Measurements from ENCODE around the gene PDSS2.
"Not testable (repeated sequence)": the region's sequence is repeated elsewhere in the genome, so short reads cannot be mapped to it uniquely, and the experiment has no call there.

PDSS2 gene

GRCh38 chr6:107135048-107135680, 324.2 kb downstream of the PDSS2 start:
- not testable (repeated sequence) for H3K4me3 ChIP-seq (ENCODE audit: low read length); H3K27me3 ChIP-seq (ENCODE audit: control insufficient read depth, insufficient read depth, low read length); H3K27ac ChIP-seq (ENCODE audit: low read depth, low read length); H3K36me3 ChIP-seq (ENCODE audit: control insufficient read depth, insufficient read depth, low read length); H3K9ac ChIP-seq (ENCODE audit: low read length); H3K4me1 ChIP-seq (ENCODE audit: control insufficient read depth, insufficient read depth, low read length)

GRCh38 chr6:107132330-107132954, 326.9 kb downstream of the PDSS2 start:
- H3K36me3 ChIP-seq (ENCODE audit: control insufficient read depth, insufficient read depth, low read length), result no peaks in the 10 kb centered on the region
- H3K27me3 ChIP-seq (ENCODE audit: control insufficient read depth, insufficient read depth, low read length), result no peaks in the 10 kb centered on the region
- no peak overlapping the region for H3K4me3 ChIP-seq (ENCODE audit: low read length)
- H3K27ac ChIP-seq (ENCODE audit: low read depth, low read length), result no peak overlapping the region
- H3K4me1 ChIP-seq (ENCODE audit: control insufficient read depth, insufficient read depth, low read length), result no peaks in the 10 kb centered on the region
- no peak overlapping the region for H3K9ac ChIP-seq (ENCODE audit: low read length)

- H3K36me3 ChIP-seq (ENCODE audit: control insufficient read depth, insufficient read depth, low read length), result no peaks in the 10 kb centered on the region
- H3K27ac ChIP-seq (ENCODE audit: low read depth, low read length), result no peak overlapping the region
- H3K9ac ChIP-seq (ENCODE audit: low read length), result no peak overlapping the region
- H3K4me3 ChIP-seq (ENCODE audit: low read length), result no peak overlapping the region
- no peaks in the 10 kb centered on the region for H3K4me1 ChIP-seq (ENCODE audit: control insufficient read depth, insufficient read depth, low read length)
- H3K27me3 ChIP-seq (ENCODE audit: control insufficient read depth, insufficient read depth, low read length), result no peaks in the 10 kb centered on the region
These were observed 329.9 kb downstream of the PDSS2 start for GRCh38 chr6:107129370-107129925.

GRCh38 chr6:107128577-107128976, 330.8 kb downstream of the PDSS2 start:
- Histone ChIP-seq H3K27me3 (ENCODE audit: control insufficient read depth, insufficient read depth, low read length) (no peaks in the 10 kb centered on the region), H3K36me3 (ENCODE audit: control insufficient read depth, insufficient read depth, low read length) (no peaks in the 10 kb centered on the region), H3K4me3 (ENCODE audit: low read length) (no peak overlapping the region), H3K4me1 (ENCODE audit: control insufficient read depth, insufficient read depth, low read length) (no peaks in the 10 kb centered on the region), H3K27ac (ENCODE audit: low read depth, low read length) (no peak overlapping the region), H3K9ac (ENCODE audit: low read length) (no peak overlapping the region)

- no peak overlapping the region for H3K27ac ChIP-seq (ENCODE audit: low read depth, low read length)
- H3K4me1 ChIP-seq (ENCODE audit: control insufficient read depth, insufficient read depth, low read length), result no peaks in the 10 kb centered on the region
- no peaks in the 10 kb centered on the region for H3K27me3 ChIP-seq (ENCODE audit: control insufficient read depth, insufficient read depth, low read length)
- no peak overlapping the region for H3K9ac ChIP-seq (ENCODE audit: low read length)
- H3K4me3 ChIP-seq (ENCODE audit: low read length), result no peak overlapping the region
- no peaks in the 10 kb centered on the region for H3K36me3 ChIP-seq (ENCODE audit: control insufficient read depth, insufficient read depth, low read length)
These were observed 331.2 kb downstream of the PDSS2 start for GRCh38 chr6:107128175-107128574.

- Histone ChIP-seq H3K27me3 (ENCODE audit: control insufficient read depth, insufficient read depth, low read length) (no peaks in the 10 kb centered on the region), H3K4me3 (ENCODE audit: low read length) (no peak overlapping the region), H3K36me3 (ENCODE audit: control insufficient read depth, insufficient read depth, low read length) (no peaks in the 10 kb centered on the region), H3K9ac (ENCODE audit: low read length) (no peak overlapping the region), H3K27ac (ENCODE audit: low read depth, low read length) (no peak overlapping the region), H3K4me1 (ENCODE audit: control insufficient read depth, insufficient read depth, low read length) (no peaks in the 10 kb centered on the region)
These were observed 333.6 kb downstream of the PDSS2 start for GRCh38 chr6:107125771-107126170.

- no peak overlapping the region for H3K4me3 ChIP-seq (ENCODE audit: low read length)
- H3K4me1 ChIP-seq (ENCODE audit: control insufficient read depth, insufficient read depth, low read length), result no peaks in the 10 kb centered on the region
- no peaks in the 10 kb centered on the region for H3K27me3 ChIP-seq (ENCODE audit: control insufficient read depth, insufficient read depth, low read length)
- no peak overlapping the region for H3K27ac ChIP-seq (ENCODE audit: low read depth, low read length)
- H3K36me3 ChIP-seq (ENCODE audit: control insufficient read depth, insufficient read depth, low read length), result no peaks in the 10 kb centered on the region
- no peak overlapping the region for H3K9ac ChIP-seq (ENCODE audit: low read length)
These were observed 334.4 kb downstream of the PDSS2 start for GRCh38 chr6:107124934-107125348.

GRCh38 chr6:107123501-107123900, 335.9 kb downstream of the PDSS2 start:
- H3K27me3 ChIP-seq (ENCODE audit: control insufficient read depth, insufficient read depth, low read length), result no peaks in the 10 kb centered on the region
- no peaks in the 10 kb centered on the region for H3K4me1 ChIP-seq (ENCODE audit: control insufficient read depth, insufficient read depth, low read length)
- H3K27ac ChIP-seq (ENCODE audit: low read depth, low read length), result no peak overlapping the region
- H3K4me3 ChIP-seq (ENCODE audit: low read length), result no peak overlapping the region
- no peak overlapping the region for H3K9ac ChIP-seq (ENCODE audit: low read length)
- no peaks in the 10 kb centered on the region for H3K36me3 ChIP-seq (ENCODE audit: control insufficient read depth, insufficient read depth, low read length)

GRCh38 chr6:107122748-107123147, 336.6 kb downstream of the PDSS2 start:
- Histone ChIP-seq H3K27me3 (ENCODE audit: control insufficient read depth, insufficient read depth, low read length) (no peaks in the 10 kb centered on the region), H3K9ac (ENCODE audit: low read length) (no peak overlapping the region), H3K36me3 (ENCODE audit: control insufficient read depth, insufficient read depth, low read length) (no peaks in the 10 kb centered on the region), H3K27ac (ENCODE audit: low read depth, low read length) (no peak overlapping the region), H3K4me3 (ENCODE audit: low read length) (no peak overlapping the region), H3K4me1 (ENCODE audit: control insufficient read depth, insufficient read depth, low read length) (no peaks in the 10 kb centered on the region)

- Histone ChIP-seq H3K27me3 (ENCODE audit: control insufficient read depth, insufficient read depth, low read length) (no peaks in the 10 kb centered on the region), H3K9ac (ENCODE audit: low read length) (no peak overlapping the region), H3K27ac (ENCODE audit: low read depth, low read length) (no peak overlapping the region), H3K4me1 (ENCODE audit: control insufficient read depth, insufficient read depth, low read length) (no peaks in the 10 kb centered on the region), H3K4me3 (ENCODE audit: low read length) (no peak overlapping the region), H3K36me3 (ENCODE audit: control insufficient read depth, insufficient read depth, low read length) (no peaks in the 10 kb centered on the region)
These were observed 337.3 kb downstream of the PDSS2 start for GRCh38 chr6:107121964-107122495.

- no peaks in the 10 kb centered on the region for H3K4me1 ChIP-seq (ENCODE audit: control insufficient read depth, insufficient read depth, low read length)
- no peaks in the 10 kb centered on the region for H3K36me3 ChIP-seq (ENCODE audit: control insufficient read depth, insufficient read depth, low read length)
- H3K9ac ChIP-seq (ENCODE audit: low read length), result no peak overlapping the region
- H3K27me3 ChIP-seq (ENCODE audit: control insufficient read depth, insufficient read depth, low read length), result no peaks in the 10 kb centered on the region
- H3K27ac ChIP-seq (ENCODE audit: low read depth, low read length), result no peak overlapping the region
- H3K4me3 ChIP-seq (ENCODE audit: low read length), result no peak overlapping the region
These were observed 338.1 kb downstream of the PDSS2 start for GRCh38 chr6:107121266-107121665.

GRCh38 chr6:107120404-107120803, 339.0 kb downstream of the PDSS2 start:
- H3K27ac ChIP-seq (ENCODE audit: low read depth, low read length), result no peak overlapping the region
- no peaks in the 10 kb centered on the region for H3K4me1 ChIP-seq (ENCODE audit: control insufficient read depth, insufficient read depth, low read length)
- no peaks in the 10 kb centered on the region for H3K36me3 ChIP-seq (ENCODE audit: control insufficient read depth, insufficient read depth, low read length)
- H3K27me3 ChIP-seq (ENCODE audit: control insufficient read depth, insufficient read depth, low read length), result no peaks in the 10 kb centered on the region
- H3K4me3 ChIP-seq (ENCODE audit: low read length), result no peak overlapping the region
- H3K9ac ChIP-seq (ENCODE audit: low read length), result no peak overlapping the region

- Histone ChIP-seq H3K9ac (ENCODE audit: low read length) (no peak overlapping the region), H3K4me1 (ENCODE audit: control insufficient read depth, insufficient read depth, low read length) (peaks cover under 1% of the 10 kb centered on the region), H3K36me3 (ENCODE audit: control insufficient read depth, insufficient read depth, low read length) (no peaks in the 10 kb centered on the region), H3K27ac (ENCODE audit: low read depth, low read length) (no peak overlapping the region), H3K4me3 (ENCODE audit: low read length) (no peak overlapping the region), H3K27me3 (ENCODE audit: control insufficient read depth, insufficient read depth, low read length) (no peaks in the 10 kb centered on the region)
These were observed 340.4 kb downstream of the PDSS2 start for GRCh38 chr6:107118976-107119375.
